Measurements from ENCODE around the gene ILK.

- no peak for TF ChIP-seq EP300 (IDR thresholded peaks at IDR 0.05)
- TF ChIP-seq, protein P1, sequence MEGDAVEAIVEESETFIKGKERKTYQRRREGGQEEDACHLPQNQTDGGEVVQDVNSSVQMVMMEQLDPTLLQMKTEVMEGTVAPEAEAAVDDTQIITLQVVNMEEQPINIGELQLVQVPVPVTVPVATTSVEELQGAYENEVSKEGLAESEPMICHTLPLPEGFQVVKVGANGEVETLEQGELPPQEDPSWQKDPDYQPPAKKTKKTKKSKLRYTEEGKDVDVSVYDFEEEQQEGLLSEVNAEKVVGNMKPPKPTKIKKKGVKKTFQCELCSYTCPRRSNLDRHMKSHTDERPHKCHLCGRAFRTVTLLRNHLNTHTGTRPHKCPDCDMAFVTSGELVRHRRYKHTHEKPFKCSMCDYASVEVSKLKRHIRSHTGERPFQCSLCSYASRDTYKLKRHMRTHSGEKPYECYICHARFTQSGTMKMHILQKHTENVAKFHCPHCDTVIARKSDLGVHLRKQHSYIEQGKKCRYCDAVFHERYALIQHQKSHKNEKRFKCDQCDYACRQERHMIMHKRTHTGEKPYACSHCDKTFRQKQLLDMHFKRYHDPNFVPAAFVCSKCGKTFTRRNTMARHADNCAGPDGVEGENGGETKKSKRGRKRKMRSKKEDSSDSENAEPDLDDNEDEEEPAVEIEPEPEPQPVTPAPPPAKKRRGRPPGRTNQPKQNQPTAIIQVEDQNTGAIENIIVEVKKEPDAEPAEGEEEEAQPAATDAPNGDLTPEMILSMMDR (IDR thresholded peaks at IDR 0.05), result no peak
- no peak for TF ChIP-seq POLR2A (IDR thresholded peaks at IDR 0.05)
Observed at GRCh38 chr11:6567371-6567745, 36.2 kb upstream of the ILK start.
